SJSA1 (cell line): ENCODE measurements around the gene SCYGR3. TPM values are rescaled to one million over a fixed set of nuclear protein-coding genes. Genes with fewer than 3 reads are reported as not detected.
"Not testable (repeated sequence)": the region's sequence is repeated elsewhere in the genome, so short reads cannot be mapped to it uniquely, and the experiment has no call there.

ENCODE experiments used
- DNase-seq, 2 experiments: peaks; one replicate each; pipeline ENCODE4 v3.0.0-alpha.2; 2015 to 2020; ENCODE audit warnings: low spot score in 2 of 2, low read depth in 1 of 2
- H3K27ac ChIP-seq: fragments of 250-450 bp; sonication (Bioruptor Pico); 2 replicates; pipeline ENCODE4 v1.5.1; 2020; ENCODE audit warnings: mild to moderate bottlenecking, moderate library complexity
- H3K27me3 ChIP-seq: fragments of 250-450 bp; sonication (Bioruptor Pico); replicated peaks from 2 replicates; pipeline ENCODE4 v1.5.1; 2020; ENCODE audit warnings: mild to moderate bottlenecking, moderate library complexity
- H3K36me3 ChIP-seq: fragments of 250-450 bp; sonication (Bioruptor Pico); 2 replicates; pipeline ENCODE4 v1.5.1; 2020; ENCODE audit warnings: mild to moderate bottlenecking
- H3K4me1 ChIP-seq: fragments of 250-450 bp; sonication (Bioruptor Pico); replicated peaks from 2 replicates; pipeline ENCODE4 v1.6.1; 2021; ENCODE audit warnings: mild to moderate bottlenecking
- H3K4me3 ChIP-seq: fragments of 250-450 bp; sonication (Bioruptor Pico); 2 replicates; pipeline ENCODE4 v1.5.1; 2020; ENCODE audit warnings: mild to moderate bottlenecking
- H3K9me3 ChIP-seq: fragments of 250-450 bp; sonication (Bioruptor Pico); replicated peaks from 2 replicates; pipeline ENCODE4 v1.5.1; 2020; ENCODE audit warnings: mild to moderate bottlenecking
- total RNA-seq: library from RNA; depleted of rRNA; stranded (reverse); fragments of >200 nt; shearing (Covaris generic); gene quantifications from 2 replicates; pipeline ENCODE4 v1.2.3, GENCODE V29; 2014

SCYGR3 gene
- total RNA-seq, 1 experiment from 2014 or later: not detected

DNA sequence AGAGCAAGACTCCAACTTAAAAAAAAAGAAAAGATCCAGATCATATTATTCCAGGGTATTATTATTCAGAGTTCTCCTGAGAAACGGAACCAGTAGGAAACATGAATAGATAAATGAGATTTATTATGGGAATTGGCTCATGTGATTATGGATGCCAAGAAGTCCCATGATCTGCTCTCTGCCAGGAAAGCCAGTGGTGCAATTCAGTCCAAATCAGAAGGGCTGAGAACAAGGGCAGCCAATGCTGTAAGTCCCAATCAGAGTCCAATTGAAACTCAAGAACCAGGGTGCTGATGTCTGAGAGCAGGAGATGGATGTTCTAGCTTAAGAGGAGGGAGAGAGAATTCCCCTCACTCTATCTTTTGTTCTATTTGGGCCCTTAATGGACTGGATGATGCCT is 8.2 kb downstream of the SCYGR3 start:
- Histone ChIP-seq H3K27ac (no peak overlapping the region), H3K4me3 (no peak overlapping the region), H3K27me3 (no peaks in the 10 kb centered on the region; the same call in 1 of the 2 replicates), H3K36me3 (no peaks in the 10 kb centered on the region), H3K9me3 (no peaks in the 10 kb centered on the region), H3K4me1 (no peaks in the 10 kb centered on the region)
- no peak for DNase-seq

DNA sequence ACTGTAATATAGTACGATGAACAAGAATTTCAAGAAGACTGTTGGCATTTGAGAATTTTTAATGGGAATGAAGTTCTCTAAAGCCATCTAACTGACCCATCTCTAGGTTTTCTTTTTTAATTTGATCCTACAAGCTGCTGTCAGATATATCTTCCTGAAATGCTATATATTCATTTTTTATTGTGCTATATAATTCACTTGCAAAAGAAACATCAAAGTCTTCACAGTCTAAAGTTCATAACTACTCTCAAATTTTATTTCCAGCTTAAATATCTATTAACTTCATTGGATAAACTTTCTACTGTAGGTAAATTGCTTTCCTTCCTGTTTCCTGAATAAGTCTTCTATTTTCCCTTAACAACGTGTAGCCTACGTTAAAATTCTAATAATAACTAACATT is 12.3 kb downstream of the SCYGR3 start:
- H3K4me1 ChIP-seq: no peaks in the 10 kb centered on the region
- no peaks in the 10 kb centered on the region; the same call in none of the 2 replicates for H3K27me3 ChIP-seq
- no peak overlapping the region for H3K4me3 ChIP-seq
- DNase-seq: no peak
- H3K36me3 ChIP-seq: no peaks in the 10 kb centered on the region
- no peak overlapping the region for H3K27ac ChIP-seq
- H3K9me3 ChIP-seq: no peaks in the 10 kb centered on the region

DNA sequence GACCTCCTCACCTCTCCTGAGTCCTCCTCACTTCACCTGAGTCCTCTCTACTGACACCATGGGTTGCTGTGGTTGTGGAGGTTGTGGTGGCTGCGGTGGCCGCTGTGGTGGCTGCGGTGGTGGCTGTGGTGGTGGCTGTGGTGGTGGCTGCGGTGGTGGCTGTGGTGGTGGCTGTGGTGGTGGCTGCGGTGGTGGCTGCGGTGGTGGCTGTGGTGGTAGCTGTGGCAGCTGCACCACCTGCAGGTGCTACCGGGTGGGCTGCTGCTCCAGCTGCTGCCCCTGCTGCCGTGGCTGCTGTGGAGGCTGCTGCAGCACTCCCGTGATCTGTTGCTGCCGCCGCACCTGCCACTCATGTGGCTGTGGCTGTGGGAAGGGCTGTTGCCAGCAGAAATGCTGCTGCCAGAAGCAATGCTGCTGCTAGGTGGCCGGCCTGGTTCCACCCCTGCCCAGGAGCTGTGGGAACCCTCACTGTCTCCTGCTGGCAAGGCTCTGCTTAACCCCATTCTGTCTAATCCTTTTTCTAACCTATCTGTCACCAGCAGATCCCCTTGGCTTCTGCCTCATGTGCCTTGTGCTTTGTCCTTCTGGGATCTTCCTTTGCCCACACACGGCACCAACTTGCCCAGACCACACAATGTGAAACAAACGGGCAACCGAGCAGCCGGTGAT is 15.7 kb downstream of the SCYGR3 start, which contains the start of gene SCYGR2:
Gene SCYGR2, plus strand, starts transcription at position 59 of the 669 bp plus-strand sequence. Its CDS starts 0 bp downstream, at position 59.
- H3K4me3 ChIP-seq, H3K4me1 ChIP-seq, H3K27ac ChIP-seq, H3K9me3 ChIP-seq, H3K36me3 ChIP-seq, DNase-seq, H3K27me3 ChIP-seq: not testable (repeated sequence)

DNA sequence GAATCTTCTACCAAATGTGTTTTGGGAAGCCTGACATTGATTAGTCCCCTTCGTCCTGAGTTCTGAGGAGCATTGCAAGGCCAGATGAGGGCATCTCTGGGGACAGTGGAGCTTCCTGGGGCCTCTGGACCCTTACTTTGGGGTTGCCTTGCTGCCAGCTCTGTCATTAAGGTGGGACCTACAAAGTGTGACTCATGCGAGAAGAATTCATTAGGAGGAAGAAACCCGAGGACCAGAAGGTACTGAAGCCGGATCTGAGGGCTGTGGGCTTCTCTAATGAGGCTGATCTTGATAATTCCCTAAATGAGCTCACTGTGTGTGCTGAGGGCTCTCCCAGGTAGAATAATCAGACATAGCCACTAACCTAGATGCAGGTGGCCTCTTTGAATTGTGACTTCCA is 16.6 kb downstream of the SCYGR3 start:
- H3K4me3 ChIP-seq: no peak overlapping the region
- DNase-seq: no peak

DNA sequence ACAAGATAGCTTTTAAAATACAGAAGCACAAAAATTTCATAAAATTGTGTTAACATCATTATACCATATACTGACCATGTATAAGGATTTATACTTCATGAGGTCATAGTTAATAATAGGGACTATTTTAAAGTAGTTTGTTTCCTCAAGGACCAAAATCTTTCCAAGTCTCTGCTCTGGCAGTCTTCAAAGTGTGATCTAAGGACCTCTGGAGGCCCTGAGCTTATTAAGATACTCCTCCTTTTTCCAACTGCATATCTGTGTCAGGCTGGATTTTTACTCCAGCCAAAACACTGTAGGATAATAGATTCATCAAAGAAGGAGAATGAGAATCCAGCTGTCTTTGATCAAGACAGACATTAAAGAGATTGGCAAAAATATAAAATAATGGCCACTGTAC is 17.6 kb downstream of the SCYGR3 start:
- Histone ChIP-seq H3K36me3 (no peaks in the 10 kb centered on the region), H3K27ac (no peak overlapping the region), H3K9me3 (no peaks in the 10 kb centered on the region), H3K27me3 (peaks cover 3% of the 10 kb centered on the region; the same call in 1 of the 2 replicates), H3K4me3 (no peak overlapping the region), H3K4me1 (no peaks in the 10 kb centered on the region)
- DNase-seq: no peak

More for the DNA sequence above, 16.6 kb downstream of the SCYGR3 start:
- Histone ChIP-seq H3K36me3 (no peaks in the 10 kb centered on the region), H3K27me3 (no peaks in the 10 kb centered on the region; the same call in none of the 2 replicates), H3K4me1 (no peaks in the 10 kb centered on the region), H3K27ac (no peak overlapping the region), H3K9me3 (no peaks in the 10 kb centered on the region)

DNA sequence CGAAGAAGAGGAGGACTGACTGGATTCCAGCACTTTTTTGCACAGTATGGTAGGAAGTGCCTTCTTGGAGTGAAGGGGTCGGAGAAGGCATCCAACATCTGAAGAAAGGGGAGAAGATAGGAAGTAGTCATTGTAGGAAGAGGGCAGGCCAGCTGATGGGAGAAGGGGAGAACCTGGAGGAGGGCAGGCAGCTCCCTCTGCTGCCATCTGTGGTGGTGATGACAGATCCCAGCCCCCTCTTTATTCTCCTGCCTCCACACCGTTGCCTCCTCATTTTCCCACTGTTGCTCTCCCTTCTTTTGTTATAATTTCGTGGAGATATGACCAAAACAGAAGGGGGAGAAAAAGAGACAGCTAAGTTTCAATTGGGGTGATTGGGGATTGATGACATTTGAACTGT is 18.8 kb downstream of the SCYGR3 start:
- H3K4me3 ChIP-seq: no peak overlapping the region
- DNase-seq: no peak
- no peak overlapping the region for H3K27ac ChIP-seq
- no peaks in the 10 kb centered on the region for H3K9me3 ChIP-seq
- no peaks in the 10 kb centered on the region for H3K36me3 ChIP-seq
- H3K27me3 ChIP-seq: peaks cover 6% of the 10 kb centered on the region; the same call in 1 of the 2 replicates
- H3K4me1 ChIP-seq: no peaks in the 10 kb centered on the region

DNA sequence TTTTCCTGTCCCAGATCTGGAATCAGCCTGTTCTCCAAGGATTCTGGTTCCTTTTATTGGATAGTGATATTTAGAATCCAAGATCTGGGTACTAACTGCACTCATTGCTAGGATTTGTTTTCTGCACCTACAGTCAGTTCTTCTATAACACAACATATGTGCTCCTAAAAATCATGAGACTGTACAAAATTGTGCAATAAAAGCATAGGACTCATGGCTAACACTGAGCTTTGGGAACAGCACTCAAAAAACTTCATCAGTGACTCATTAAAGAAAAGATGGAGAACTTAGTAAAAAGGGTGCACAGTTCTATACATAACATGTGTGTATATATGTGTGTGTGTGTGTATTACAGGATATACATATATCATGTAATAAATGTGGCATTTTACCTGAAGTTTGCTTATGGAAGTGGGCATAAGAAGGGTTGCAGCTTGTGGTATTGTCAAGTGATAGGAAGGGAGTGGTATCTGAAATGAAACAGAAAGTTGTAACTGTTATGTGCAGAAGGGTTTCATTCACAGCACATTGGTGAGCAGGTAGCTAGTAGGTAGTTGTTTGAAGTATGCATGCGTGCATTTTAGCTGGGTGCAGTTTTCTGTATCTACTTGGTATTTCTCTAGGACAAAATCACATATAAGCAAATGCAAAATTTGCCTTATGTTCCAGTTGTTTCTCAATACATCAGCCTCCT is 21.8 kb downstream of the SCYGR3 start:
- Histone ChIP-seq H3K27ac (no peak overlapping the region), H3K27me3 (peaks cover 13% of the 10 kb centered on the region; the same call in 1 of the 2 replicates), H3K9me3 (no peaks in the 10 kb centered on the region), H3K36me3 (no peaks in the 10 kb centered on the region), H3K4me1 (no peaks in the 10 kb centered on the region), H3K4me3 (no peak overlapping the region)
- DNase-seq: no peak

DNA sequence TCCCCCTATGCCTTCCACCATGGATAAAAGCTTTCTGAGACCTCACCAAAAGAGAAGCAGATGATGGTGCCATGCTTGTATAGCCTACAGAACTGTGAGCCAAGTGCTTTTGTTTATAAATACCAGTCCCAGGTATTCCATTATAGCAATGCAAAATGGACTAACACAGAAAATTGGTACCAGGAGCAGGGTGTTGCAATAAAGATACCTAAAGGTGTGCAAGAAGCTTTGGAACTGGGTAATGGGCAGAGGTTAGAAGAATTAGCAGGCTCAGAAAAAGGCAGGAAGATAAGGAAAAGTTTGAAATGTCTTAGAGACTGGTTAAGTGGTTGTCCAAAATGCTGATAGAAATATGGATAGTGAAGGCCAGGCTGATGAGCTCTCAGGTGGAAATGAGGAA is 32.3 kb downstream of the SCYGR3 start:
- Histone ChIP-seq H3K36me3 (no peaks in the 10 kb centered on the region), H3K9me3 (peaks cover 8% of the 10 kb centered on the region), H3K4me1 (no peaks in the 10 kb centered on the region), H3K27ac (no peak overlapping the region), H3K4me3 (no peak overlapping the region), H3K27me3 (no peaks in the 10 kb centered on the region)
- no peak for DNase-seq

DNA sequence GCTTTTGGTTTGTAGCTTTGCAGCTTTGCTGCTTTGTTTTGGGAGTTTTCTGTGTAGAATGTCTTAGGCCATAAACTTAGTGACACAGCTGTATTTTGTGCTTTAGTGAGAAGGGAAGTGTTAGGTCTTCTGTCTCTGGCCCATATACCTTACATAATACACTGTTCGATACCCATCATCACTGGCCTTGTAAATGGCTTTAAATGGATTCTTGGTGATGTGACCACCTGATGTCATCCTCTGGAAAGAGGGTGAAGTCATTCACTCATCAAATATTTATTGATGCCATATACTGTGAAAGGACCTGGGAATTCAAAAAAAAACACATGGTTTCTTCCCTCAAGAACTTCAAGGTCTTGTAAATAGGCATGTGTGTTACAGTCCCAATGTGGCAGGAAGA is 34.8 kb downstream of the SCYGR3 start:
- Histone ChIP-seq H3K36me3 (no peaks in the 10 kb centered on the region), H3K4me3 (no peak overlapping the region), H3K27ac (no peak overlapping the region), H3K9me3 (peaks cover 8% of the 10 kb centered on the region), H3K4me1 (no peaks in the 10 kb centered on the region), H3K27me3 (no peaks in the 10 kb centered on the region)
- no peak for DNase-seq

DNA sequence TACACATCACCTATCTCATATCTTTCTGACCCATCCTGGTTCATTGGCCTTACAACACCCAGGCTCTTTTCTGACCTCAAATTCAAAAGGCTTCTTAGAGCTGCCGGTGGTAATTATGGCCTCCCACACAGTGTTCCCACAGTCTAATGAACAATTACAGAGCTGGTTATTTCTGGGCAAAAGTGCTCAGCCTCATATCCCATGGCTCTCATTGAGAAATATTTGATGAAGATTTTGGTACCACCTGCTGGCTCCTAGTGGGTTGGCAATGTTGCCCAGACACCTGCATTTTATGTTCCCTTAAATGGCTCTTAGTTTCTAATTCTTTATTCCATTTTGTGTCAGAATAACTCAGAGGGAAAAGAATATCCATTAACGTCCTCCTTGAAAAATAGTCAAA is 36.0 kb downstream of the SCYGR3 start:
- DNase-seq: no peak
- H3K9me3 ChIP-seq: peaks cover 8% of the 10 kb centered on the region
- H3K4me3 ChIP-seq: no peak overlapping the region
- H3K27me3 ChIP-seq: no peaks in the 10 kb centered on the region
- H3K27ac ChIP-seq: no peak overlapping the region
- H3K4me1 ChIP-seq: no peaks in the 10 kb centered on the region
- no peaks in the 10 kb centered on the region for H3K36me3 ChIP-seq

DNA sequence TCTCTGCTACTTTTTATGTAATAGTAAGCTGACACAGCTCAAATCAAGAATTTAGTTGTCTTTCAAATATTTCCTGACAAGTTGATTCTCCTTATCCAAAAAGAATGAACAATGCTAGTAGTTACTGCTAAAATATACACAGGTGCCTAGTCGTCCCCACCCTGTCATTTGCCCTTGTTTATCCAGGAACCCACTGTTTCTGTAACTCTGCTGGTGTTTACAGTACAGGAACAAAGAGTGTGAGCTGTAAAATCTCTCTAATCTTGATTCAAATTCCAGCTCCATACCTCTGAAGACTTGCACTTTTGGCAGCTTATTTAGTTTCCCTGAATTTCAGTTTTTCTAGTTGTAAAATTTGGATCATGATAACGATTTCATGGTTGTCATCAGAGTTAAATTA is 37.1 kb downstream of the SCYGR3 start:
- Histone ChIP-seq H3K9me3 (peaks cover 5% of the 10 kb centered on the region), H3K27ac (no peak overlapping the region), H3K4me1 (no peaks in the 10 kb centered on the region), H3K27me3 (no peaks in the 10 kb centered on the region), H3K4me3 (no peak overlapping the region), H3K36me3 (no peaks in the 10 kb centered on the region)
- DNase-seq: no peak

DNA sequence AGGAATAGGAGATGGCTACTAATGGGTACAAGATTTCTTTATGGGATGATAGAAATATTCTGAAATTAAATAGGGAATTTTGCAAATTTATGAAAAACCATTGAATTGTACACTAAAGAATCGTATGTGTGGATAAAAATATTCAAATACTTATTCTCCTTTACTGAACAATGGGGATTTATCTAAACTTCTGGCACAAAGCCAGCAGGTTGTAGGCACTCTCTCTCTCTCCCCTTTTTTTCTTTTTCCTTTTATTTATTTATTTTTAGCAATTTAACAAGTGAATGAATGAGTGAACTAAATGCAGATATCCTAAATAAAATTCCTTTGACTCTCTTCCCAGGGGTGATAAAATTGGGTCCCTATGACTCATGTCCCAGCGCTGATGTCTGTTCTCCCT is 37.8 kb downstream of the SCYGR3 start:
- no peaks in the 10 kb centered on the region for H3K27me3 ChIP-seq
- H3K4me3 ChIP-seq: no peak overlapping the region
- no peaks in the 10 kb centered on the region for H3K36me3 ChIP-seq
- H3K27ac ChIP-seq: no peak overlapping the region
- no peaks in the 10 kb centered on the region for H3K4me1 ChIP-seq
- no peak for DNase-seq
- H3K9me3 ChIP-seq: no peaks in the 10 kb centered on the region

DNA sequence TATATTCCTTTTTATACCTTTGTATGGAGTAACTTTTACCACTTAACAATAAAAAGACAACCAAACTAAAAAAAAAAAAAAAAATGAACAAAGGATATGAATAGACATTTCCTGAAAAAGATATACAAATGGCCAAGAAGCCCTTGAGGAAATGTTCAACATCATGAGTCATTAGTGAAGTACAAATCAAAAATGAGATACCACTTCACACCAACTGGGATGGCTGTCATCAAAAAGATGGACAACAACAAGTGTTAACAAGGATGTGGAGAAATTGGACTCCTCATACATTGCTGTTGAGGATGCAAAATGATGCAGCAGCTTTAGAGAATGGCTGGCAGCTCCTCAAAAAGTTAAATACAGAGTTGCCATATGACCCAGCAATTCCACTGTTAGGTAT is 38.5 kb downstream of the SCYGR3 start:
- Histone ChIP-seq H3K27ac (no peak overlapping the region), H3K4me1 (no peaks in the 10 kb centered on the region), H3K27me3 (no peaks in the 10 kb centered on the region), H3K9me3 (no peaks in the 10 kb centered on the region), H3K36me3 (no peaks in the 10 kb centered on the region), H3K4me3 (no peak overlapping the region)
- DNase-seq: no peak

DNA sequence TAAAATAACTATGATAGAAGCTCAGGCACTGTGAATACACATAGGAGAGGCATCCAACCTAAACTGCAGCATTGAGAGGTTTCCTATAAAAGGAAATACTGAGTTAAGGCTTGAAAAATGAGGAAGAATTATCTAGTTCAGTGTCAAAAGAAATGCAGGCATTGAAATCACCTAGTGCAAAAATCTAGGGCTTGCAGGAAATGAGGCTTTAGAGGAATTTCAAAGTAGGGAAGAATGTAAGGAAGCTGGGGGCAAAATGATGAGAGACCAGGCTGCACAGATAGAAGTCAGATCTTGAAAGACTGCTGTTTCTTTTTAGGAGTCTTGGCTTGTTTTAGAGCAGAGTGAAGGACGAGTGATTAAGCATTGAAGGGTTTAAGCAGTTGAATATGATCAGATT is 44.0 kb downstream of the SCYGR3 start:
- H3K4me1 ChIP-seq: no peaks in the 10 kb centered on the region
- H3K36me3 ChIP-seq: no peaks in the 10 kb centered on the region
- no peak overlapping the region for H3K27ac ChIP-seq
- H3K4me3 ChIP-seq: no peak overlapping the region
- H3K9me3 ChIP-seq: no peaks in the 10 kb centered on the region
- DNase-seq: no peak
- H3K27me3 ChIP-seq: no peaks in the 10 kb centered on the region
